Activated naive CD4-positive, alpha-beta T cell (primary cell): Measurements from ENCODE around the gene PAM.

Experiments used
- DNase-seq, 4 experiments: peaks; one replicate each; lab custom pipeline; 2025; lab: John Stamatoyannopoulos, UW

The PAM gene

GRCh38 chr5:102781359-102781758 lies 26.3 kb downstream of the PAM start:
- DNase-seq = no peak

- no peak for DNase-seq
These were observed 26.7 kb downstream of the PAM start for GRCh38 chr5:102781786-102782185.

- DNase-seq = no peak
These were observed 27.2 kb downstream of the PAM start for GRCh38 chr5:102782217-102782872.

GRCh38 chr5:102787134-102787533 lies 32.0 kb downstream of the PAM start:
- DNase-seq = no peak

- DNase-seq = no peak
These were observed 33.7 kb downstream of the PAM start for GRCh38 chr5:102788788-102789187.

- DNase-seq = no peak
These were observed 34.4 kb downstream of the PAM start for GRCh38 chr5:102789469-102789868.

GRCh38 chr5:102790748-102791147 lies 35.6 kb downstream of the PAM start:
- DNase-seq = no peak

- no peak for DNase-seq
These were observed 37.6 kb downstream of the PAM start for GRCh38 chr5:102792705-102793104.

- no peak for DNase-seq
These were observed 38.9 kb downstream of the PAM start for GRCh38 chr5:102794047-102794446.

- no peak for DNase-seq
These were observed 39.7 kb downstream of the PAM start for GRCh38 chr5:102794677-102795331.

GRCh38 chr5:102795526-102795925 lies 40.4 kb downstream of the PAM start:
- DNase-seq = no peak

GRCh38 chr5:102796009-102796408 lies 40.9 kb downstream of the PAM start:
- no peak for DNase-seq

- DNase-seq = no peak
These were observed 41.4 kb downstream of the PAM start for GRCh38 chr5:102796498-102796897.

GRCh38 chr5:102797322-102797884 lies 42.3 kb downstream of the PAM start:
- DNase-seq = no peak

- no peak for DNase-seq
These were observed 43.1 kb downstream of the PAM start for GRCh38 chr5:102798104-102798785.

GRCh38 chr5:102799017-102799416 lies 43.9 kb downstream of the PAM start:
- no peak for DNase-seq

- DNase-seq = no peak
These were observed 45.3 kb downstream of the PAM start for GRCh38 chr5:102800427-102800826.

GRCh38 chr5:102801371-102801770 lies 46.3 kb downstream of the PAM start:
- no peak for DNase-seq

GRCh38 chr5:102802708-102803458 lies 47.8 kb downstream of the PAM start:
- no peak for DNase-seq

- no peak for DNase-seq
These were observed 52.9 kb downstream of the PAM start for GRCh38 chr5:102807878-102808502.

GRCh38 chr5:102809033-102809432 lies 53.9 kb downstream of the PAM start:
- DNase-seq = no peak

- DNase-seq = no peak
These were observed 56.9 kb downstream of the PAM start for GRCh38 chr5:102811972-102812371.
